Posterior cingulate gyrus (tissue), 11 donors: ENCODE data around the gene APCDD1.

ENCODE experiments used
- DNase-seq, 10 donors: peaks; one replicate each; pipeline versions ENCODE4 v3.0.0 to v3.0.0-alpha.2; 2020 to 2021; ENCODE audit warnings: mixed read lengths in 3 of 10
- intact Hi-C: fragments of 100-400 bp; cut with DNase I; formaldehyde crosslinking; loops from one replicate; pipeline ENCODE4 v1.15.1; 2023

The APCDD1 gene

DNA sequence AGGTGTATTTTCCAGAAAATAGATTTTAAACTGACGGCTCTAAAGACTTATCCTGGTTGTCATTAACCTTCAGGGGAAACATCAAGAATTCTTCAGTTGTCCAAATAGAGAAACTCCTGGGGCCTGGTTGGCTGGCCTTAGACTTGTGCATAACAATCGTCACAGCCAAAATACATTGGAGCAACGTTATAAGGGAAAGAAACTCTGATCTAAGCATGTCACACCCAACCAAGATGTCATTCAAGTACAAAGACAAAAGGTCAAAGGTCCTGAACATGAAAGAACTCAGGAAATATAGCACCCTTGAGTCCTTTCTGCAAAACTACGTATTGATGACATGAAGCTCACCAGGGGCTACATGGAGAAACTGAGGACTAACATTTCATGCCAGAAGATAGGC lies 23.8 kb upstream of the APCDD1 start:
- DNase-seq: no peak
- intact Hi-C loops: no loop called here

DNA sequence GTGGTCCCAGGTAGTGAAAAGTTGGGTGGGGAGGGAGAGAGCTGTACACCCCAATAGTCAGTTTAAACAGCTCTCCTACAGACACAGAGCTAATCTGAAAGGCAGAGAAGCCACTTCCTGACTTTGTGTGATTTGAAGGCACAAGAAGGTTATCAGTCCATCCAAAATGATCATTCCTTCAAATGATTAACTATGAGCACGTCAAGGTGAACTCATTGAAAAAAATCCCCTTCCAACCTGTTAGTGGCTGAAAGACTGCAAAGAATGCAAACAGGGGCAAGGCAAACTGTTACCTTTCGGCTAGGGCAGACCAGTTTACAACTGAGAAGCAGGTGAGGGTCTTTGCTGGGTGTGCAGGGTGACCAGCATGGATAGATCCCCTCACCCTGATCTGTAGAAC lies 22.8 kb upstream of the APCDD1 start:
- no peak for DNase-seq
- intact Hi-C loops: no loop called here

DNA sequence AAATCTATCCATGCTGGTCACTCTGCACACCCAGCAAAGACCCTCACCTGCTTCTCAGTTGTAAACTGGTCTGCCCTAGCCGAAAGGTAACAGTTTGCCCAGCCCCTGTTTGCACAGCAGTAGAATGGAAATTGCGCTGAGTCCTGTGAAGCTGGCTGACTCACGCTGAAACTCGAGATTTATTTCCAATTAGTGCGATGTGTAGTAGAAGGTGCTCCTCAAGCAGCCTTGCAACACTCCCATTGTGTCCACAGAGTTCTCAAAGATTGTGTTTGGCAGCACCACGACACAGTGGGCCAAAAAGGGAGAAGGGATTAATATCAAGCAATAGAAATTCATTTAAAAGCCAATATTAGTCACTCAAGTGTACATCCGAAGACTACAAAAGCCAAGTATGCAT lies 21.7 kb upstream of the APCDD1 start:
- intact Hi-C loops: no loop called here

DNA sequence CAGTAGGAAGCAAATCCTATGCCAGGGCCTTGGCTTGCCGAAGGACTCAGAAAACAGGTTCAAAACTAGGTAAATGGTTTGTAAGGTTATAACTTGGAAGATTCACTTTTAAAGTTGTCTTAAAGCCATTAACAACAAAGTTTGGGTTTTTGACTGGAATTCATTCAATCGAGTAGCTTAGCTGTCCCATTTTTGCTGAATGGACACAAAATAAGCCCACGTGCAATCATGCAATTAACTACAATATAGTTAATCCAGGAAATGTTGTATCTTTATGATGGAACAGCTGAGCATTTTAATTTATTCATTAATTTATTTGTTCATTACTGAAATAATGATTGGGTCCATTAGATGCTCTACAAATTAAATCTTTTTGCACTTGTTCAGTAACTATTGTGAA lies 18.3 kb upstream of the APCDD1 start:
- no peak for DNase-seq
- intact Hi-C loops: no loop called here

More for the DNA sequence above, 21.7 kb upstream of the APCDD1 start:
- DNase-seq: no peak

DNA sequence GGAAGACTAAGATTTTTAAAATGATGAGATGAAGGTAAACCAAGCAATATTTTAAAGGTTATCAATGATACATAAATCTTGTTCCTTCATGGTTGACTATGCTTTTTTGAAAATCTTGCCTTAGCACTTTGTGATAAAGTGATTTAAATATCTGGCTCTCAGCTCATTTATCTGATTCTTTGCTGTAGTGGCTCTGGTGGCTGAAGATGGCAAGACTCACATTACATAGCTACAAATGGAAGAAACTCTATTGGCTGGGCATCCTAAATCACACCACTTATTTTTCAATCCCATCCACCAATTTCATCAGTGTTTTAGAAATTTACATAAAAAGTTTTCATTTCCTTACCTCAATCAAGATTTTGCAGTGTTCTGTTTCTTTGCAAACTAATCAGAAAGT lies 16.6 kb upstream of the APCDD1 start:
- intact Hi-C loops: no loop called here
- DNase-seq: no peak

DNA sequence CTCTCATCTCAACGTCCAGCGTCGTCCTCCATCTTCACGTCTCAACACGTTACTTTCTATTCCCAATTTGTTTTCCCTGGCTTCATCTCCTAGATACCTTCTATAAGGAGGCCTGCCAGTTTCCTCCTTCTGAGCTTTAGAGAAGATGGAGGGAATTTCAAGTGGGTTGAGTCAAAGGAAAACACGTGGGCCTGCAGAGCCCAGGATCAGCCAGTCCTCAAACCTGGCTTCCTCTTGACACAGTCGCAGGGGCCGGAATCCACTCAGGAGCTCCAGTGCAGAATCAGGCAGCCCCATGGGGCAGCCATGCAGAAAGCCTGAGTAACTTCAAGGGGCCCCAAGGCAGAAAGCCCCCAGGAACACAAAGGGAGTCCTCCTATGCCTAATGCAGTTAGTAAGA lies 14.5 kb upstream of the APCDD1 start:
- intact Hi-C loops: loop anchor here (5.0 kb wide), 1 partner anchor 77 kb away; no protein-coding TSS in a partner anchor
- no peak for DNase-seq

DNA sequence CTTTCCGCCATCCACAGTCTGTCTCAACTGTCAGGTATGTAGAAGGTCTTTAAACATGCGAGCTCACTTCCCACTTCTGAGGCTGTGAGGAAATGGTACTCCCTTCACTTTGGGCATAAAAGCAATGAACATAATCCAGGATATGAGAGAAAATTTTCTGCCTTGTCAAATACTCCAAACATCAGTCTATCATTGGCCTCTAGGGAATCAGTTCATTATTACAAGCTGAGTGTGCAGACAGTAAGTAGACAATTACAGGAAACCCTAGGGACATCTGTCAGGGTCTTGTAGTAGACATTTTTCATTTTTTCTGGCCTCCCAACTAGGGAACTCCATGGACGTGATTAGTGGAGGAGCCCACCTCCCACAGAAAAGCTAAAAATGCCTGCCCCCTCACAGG lies 13.6 kb upstream of the APCDD1 start:
- intact Hi-C loops: loop anchor here (5.0 kb wide), 1 partner anchor 76 kb away; no protein-coding TSS in a partner anchor
- DNase-seq: no peak

DNA sequence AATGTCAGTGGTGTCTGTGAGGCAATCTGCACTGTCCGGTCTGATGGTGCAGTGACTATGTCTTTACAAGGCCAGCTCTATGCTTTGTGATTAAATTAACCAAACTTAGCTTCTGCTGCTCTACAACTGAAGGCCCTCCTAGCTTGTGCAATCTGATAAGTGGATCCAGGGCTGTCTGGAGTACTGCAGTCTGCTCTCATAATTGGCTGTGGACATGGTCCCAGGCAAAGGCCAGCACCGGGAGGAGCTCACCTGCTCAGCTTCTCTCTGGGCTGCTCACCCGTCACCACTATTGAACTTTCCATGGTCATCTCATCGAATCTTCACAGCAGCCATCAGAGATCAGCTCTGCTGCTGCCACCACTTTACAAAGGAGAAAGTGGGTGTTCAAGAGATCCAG lies 13.0 kb upstream of the APCDD1 start:
- no peak for DNase-seq
- intact Hi-C loops: loop anchor here (5.0 kb wide), 1 partner anchor 76 kb away; no protein-coding TSS in a partner anchor

DNA sequence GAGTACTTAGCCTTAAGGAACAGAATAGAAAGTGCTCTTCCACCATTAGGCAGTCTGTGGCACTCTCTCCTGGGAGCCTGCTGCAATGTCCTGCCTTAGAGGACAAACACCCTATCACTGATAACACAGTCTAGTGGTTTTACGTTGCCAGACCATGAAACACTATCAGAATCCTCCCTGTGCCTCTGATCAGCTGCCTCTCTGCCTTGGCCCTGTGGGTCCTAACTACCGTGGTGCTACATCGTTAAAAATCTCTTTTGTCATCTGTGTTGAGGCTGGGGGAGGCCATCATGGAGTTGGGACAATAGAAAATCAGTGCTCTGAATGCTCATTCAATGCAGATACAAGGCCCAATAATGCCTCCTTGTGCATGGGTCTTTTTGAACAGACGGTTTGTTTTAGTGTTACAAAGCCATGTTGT lies 11.9 kb upstream of the APCDD1 start:
- DNase-seq: peak in 6 of 10 donors; percentile 17 to 91 (median 44)
- intact Hi-C loops: loop anchor here (5.0 kb wide), 1 partner anchor 75 kb away; no protein-coding TSS in a partner anchor

DNA sequence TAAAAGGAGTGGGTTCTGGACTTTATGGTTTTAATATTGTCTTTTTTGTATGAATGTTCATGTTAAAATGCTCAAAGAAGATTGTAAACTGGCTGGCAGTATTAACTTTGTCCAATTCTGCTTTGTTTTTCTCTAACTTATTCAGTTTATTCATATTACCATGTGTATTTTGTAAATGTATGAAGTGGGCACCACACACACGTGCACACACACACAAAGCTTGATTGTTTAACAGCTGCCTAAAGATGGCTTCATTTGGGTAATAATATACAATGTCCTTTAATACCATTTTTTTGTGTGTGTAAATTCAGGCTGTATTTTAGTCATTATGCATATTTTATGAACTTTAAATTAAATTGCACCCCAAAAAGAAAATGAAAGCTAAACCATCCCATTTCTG lies 11.4 kb upstream of the APCDD1 start:
- DNase-seq: peak in 1 of 10 donors; percentile 26
- intact Hi-C loops: loop anchor here (5.0 kb wide), 1 partner anchor 74 kb away; no protein-coding TSS in a partner anchor

DNA sequence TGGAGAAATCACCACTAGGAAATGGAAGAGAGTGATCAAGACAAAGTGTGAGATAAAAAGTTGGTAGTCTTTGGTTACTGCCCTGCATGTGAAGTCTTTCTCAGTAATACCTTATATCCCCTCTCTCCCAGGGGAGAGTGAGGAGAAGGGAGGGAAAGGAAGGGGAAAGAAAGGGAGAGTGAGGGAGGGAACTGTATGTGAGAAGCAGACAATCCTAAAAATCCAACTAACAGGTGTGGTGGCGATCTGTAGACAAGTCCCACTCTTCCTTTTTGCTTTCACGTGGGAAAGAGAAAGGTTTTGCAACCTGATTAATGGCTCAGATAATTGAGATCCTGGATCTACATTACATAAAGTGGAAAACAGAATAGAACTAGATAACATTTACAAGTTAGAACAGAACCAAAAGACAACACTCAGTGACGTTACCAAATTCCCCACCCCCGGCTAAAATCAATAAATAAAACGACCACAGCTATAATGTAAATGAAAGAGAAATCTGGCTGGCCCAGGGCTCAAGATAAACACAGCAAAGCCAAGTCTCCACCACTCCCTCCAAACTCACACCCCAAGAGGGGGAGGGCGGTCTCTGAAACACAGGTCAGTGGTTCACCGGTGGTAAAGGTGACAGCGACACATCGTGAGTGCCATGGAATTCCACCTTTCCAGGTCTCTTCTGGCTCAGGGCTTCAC lies 10.0 kb upstream of the APCDD1 start:
- intact Hi-C loops: loop anchor here (5.0 kb wide), 1 partner anchor 73 kb away; no protein-coding TSS in a partner anchor

DNA sequence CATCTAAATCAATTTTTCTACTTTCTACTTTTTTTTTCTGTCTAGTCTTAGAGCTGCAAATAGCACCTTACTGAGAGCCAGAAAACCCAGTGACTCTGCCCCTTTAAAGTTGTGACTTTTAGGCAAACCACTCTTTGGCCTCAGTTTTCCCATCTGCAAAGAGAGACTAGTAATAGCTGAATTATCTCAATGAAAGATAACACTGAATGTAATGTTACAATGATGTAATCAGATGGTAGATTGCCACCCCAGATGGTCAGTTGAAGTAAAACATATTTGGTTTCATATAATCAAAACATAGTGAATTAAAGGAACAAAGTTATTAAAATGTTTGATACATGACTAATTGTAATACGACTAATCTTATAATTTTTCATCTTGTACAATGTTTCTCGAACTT lies 5.0 kb upstream of the APCDD1 start:
- intact Hi-C loops: no loop called here

More for the DNA sequence above, 10.0 kb upstream of the APCDD1 start:
- DNase-seq: no peak

DNA sequence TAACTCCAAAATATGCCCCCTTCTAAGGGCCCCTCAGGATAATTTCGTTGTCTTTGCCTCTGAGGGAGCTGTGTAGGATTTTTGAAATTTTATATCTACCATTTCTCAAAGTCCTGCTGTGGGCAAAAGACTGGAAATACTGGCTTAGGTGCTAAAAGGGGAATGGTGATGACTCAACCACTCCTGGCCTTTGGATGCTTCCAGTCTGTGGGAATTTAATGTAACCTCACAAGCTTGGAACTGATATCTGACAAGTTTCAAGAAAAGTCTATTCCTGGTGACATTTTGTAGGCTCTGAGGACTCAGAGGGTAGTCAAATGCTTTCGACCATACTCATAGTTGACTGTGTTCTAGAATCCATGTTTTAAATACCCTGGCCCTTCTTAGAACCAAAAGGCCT lies 3.4 kb upstream of the APCDD1 start:
- intact Hi-C loops: loop anchor here (5.0 kb wide), 2 partner anchors 49 to 399 kb away; no protein-coding TSS in a partner anchor
- DNase-seq: no peak

More for the DNA sequence above, 5.0 kb upstream of the APCDD1 start:
- no peak for DNase-seq

DNA sequence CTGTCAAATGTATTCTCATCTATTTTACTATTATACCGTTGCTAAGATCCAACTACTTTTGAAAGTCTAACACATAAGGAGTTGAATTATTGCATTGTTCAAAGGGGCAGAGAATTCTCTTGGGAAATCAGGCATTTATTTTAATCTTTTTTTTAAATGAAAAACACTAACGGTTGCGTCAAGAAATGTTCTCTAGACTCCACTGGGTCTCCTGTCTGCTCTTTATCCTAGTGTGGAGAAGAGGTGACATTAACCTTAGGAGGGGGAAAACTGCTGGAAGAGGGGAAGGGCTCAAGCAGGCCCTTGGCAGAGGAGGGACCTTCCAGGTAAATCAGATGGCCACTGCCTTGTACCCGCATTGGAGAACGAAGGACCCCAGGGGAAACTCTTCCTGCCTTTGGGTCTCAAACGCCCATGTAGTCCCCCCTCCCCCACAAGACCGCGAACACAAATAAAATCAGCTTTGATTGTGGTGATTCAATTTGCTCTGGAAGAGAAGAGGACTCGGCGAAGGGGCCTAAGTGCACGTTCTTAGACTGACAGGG lies 1.1 kb upstream of the APCDD1 start:
- intact Hi-C loops: loop anchor here (5.0 kb wide), 2 partner anchors 51 to 401 kb away; no protein-coding TSS in a partner anchor
- no peak for DNase-seq

DNA sequence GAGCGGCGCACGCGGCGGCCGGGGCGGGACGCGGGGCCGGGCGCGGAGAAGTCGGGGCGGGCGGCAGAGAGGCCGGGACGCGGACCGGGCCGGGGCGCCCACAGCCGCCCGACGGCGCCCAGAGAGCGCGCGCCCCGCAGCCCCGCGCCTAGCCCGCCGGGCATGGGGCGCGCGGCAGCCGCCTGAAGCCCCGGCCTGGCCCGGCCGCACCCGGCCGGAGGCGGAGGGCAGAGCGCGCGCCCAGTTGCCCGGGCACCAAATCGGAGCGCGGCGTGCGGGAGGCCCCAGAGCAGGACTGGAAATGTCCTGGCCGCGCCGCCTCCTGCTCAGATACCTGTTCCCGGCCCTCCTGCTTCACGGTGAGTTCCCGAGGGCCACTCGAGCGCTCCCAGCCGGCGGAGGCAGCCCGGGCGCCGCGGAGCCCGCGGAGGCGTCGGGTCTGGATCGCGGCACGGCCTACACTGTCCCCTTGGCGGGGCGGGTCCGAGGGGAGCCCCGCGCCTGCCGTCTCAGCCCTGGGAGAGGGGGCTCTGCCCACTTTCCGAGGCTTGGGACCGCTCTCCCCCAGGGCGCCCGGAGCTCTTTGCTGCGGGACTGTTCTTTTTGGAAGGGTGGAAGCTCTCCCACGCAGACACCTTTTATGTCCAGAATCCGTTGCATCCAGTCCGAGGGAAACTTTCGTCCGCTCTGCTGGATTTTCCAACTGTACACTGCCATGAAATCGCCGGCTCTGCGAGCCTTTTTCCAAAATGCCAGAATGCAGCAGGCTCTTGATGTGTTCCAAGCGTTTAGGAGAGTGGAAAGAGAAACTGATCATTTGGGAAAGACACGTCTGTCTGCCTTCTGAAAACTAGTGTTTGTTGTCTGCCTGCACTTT lies 484 bp downstream of the APCDD1 start:
- DNase-seq: peak in 3 of 10 donors; percentile 27 to 84 (median 42)

DNA sequence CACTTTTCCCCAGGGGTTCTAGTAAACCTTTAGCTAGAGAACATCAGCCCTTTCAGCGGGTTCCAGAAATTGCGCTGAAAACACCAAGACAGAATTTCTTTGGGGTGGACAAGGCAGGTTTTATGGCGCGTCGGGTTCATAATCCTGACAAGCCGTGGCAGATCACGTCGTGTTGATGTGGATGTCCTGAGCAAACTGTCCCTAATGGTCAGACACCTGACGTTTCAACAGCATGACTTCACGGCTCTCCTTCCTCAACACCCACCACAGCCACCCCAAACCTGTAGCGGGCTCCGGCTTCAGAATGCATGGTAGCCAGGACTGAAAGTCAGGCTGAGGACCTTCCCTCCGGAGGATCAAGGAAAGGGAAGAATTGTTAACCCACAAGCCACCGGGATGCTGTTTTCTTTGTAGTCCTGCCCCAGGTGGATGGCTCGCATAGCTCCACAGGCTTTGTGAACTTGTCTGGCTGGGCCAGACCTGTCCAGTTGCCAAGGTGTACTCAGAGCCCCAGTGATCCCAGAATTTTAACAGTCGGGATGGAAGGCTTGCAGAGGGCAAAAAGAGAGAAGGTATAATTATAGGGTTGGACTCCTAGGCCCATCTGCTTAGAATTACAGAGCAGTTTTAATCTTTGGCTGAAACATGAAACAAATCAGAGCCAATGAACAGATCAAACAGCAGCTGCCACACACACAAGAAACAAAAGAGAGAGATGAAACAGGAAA lies 1.5 kb downstream of the APCDD1 start:
- intact Hi-C loops: no loop called here
- DNase-seq: no peak

More for the DNA sequence above, 484 bp downstream of the APCDD1 start:
- intact Hi-C loops: loop anchor here (5.0 kb wide), 2 partner anchors 53 to 403 kb away; no protein-coding TSS in a partner anchor

DNA sequence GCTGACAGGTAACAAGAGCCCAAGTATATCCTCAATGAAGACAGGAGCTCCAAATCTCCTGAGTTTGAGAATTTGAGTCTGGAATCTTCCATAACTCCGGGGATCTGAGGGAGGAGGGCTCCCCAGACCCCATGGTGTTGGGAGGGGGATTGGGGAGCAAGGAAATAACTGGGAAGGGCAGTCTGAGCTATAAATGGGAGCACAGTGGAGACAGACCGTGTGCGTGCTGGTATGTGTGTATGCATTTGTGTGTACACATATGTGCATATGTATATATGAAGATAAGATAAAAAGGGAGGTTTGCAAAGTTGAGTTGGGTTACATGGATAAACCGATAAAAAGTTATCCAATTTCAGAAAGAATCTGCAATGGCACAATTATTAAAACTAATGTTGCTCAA lies 2.3 kb downstream of the APCDD1 start:
- no peak for DNase-seq
- intact Hi-C loops: no loop called here

DNA sequence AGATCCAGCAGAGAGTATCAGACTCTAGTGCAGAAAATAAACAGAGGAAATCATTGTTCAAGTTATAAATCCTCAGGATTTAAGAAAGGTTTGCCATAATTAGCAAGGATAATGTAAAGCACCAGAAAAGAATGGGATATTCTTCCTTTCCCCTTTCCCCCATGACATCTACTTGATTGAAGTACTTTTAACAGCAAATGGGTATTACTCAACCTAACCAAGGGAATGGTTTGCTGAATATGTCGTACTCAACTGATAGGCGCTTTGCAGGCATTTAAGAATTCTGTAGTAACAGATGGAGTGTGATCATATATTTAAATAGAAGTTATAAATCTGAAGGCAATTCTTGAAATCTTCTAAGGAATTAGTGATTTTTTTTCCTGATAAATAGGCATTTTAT lies 2.7 kb downstream of the APCDD1 start:
- intact Hi-C loops: no loop called here
- no peak for DNase-seq

DNA sequence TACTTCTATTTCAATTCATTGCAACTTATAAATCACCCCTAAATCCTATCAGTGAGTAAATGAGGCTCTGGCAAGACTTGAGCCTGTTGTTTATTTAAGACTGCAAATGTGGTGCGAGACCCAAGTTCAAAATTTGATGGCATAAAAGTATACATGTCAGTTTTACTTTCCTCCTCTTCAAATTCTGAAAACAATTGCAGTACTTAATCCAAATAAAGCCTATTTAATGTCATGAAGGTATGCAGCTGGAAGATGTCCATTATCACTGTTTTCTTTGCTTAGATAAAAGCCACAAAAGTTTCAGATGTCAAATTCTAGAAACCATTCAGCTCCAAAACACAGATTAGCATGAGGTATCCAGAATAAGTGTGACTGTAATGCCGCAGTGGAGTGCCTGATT lies 3.3 kb downstream of the APCDD1 start:
- DNase-seq: no peak
- intact Hi-C loops: no loop called here

DNA sequence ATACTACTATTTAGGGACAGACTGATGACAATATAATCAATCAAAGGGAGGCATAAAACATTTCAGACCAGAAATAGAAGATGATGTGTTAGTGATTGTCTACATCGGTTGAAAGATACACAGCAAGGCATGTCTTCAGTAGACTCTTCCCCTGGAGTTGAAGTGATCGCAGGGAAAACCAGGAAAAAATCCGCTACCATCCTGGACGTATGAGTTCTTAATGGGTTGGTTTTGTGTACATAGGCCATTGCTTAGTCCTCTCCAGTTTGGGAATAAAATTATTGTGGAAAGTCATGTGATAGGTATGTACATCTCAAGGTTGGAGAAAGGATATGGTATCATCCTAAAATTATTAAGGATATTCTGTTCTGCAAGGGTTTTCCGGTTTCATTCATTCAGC lies 4.3 kb downstream of the APCDD1 start:
- DNase-seq: no peak
- intact Hi-C loops: no loop called here
